HUES6 (cell line): ENCODE measurements around the gene SVOPL.

Source experiments
- H3K27ac ChIP-seq: 2 replicates; pipeline ENCODE4 v1.7.0; 2013; ENCODE audit warnings: low read depth, mild to moderate bottlenecking, low read length, inconsistent platforms
- H3K27me3 ChIP-seq: 2 replicates; pipeline ENCODE4 v1.6.1; 2013; ENCODE audit warnings: low read length; ENCODE audit not compliant: control insufficient read depth, insufficient read depth
- H3K36me3 ChIP-seq: 2 replicates; pipeline ENCODE4 v1.6.1; 2013; ENCODE audit warnings: low read length; ENCODE audit not compliant: control insufficient read depth, insufficient read depth
- H3K4me1 ChIP-seq: 2 replicates; pipeline ENCODE4 v1.6.1; 2013; ENCODE audit warnings: low read length; ENCODE audit not compliant: control insufficient read depth, insufficient read depth
- H3K4me3 ChIP-seq: 2 replicates; pipeline ENCODE4 v1.5.1; 2013; ENCODE audit warnings: low read depth, low read length
- H3K9ac ChIP-seq: one replicate; pipeline ENCODE4 v1.6.1; 2013; ENCODE audit warnings: mild to moderate bottlenecking, low read length
- H3K9me3 ChIP-seq: 2 replicates; pipeline ENCODE4 v1.6.1; 2013; ENCODE audit warnings: low read depth, low read length; ENCODE audit not compliant: control insufficient read depth, insufficient read depth

Gene SVOPL

DNA sequence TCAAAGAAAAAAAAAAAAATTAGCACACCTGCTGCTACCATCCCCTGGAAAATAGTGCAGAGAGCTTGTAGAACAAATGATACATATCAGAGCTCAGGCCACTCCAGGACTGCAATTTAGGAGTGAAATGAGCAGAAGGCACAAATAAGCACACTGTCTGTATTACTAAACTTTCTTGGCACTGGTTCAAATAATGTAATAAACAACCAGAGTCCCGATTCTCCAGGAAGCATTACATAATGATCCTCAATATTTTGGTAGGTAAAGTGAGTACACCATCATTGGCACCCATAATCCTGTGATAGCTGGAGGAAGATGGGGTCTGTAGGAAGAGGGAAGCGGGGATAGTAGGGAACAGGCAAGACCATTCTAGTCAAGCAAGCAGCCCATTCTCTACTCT lies 74.3 kb downstream of the SVOPL start:
- no peak overlapping the region for H3K9ac ChIP-seq
- H3K36me3 ChIP-seq = no peaks in the 10 kb centered on the region
- H3K9me3 ChIP-seq = no peaks in the 10 kb centered on the region
- no peak overlapping the region for H3K27ac ChIP-seq
- peaks cover 6% of the 10 kb centered on the region for H3K4me1 ChIP-seq
- no peaks in the 10 kb centered on the region for H3K27me3 ChIP-seq
- H3K4me3 ChIP-seq = no peak overlapping the region

DNA sequence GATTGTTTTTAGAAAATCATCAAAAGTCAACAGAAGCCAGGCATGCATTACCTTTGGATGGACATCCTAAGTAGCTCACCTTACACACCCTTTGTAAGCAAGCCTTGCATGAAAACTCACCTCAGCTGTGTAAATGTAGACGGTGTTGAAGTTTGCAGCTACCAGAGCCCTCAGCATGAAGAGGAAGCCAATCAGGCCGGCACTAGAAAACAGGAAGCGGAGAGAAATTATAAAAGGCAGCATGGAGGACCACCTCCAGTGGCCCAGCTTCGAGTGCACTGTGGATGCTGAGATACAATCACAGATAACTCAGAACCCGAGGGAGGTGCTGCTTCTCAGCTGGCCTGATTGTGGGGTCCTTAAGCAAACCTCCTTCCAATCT lies 75.3 kb downstream of the SVOPL start:
- peaks cover 6% of the 10 kb centered on the region for H3K4me1 ChIP-seq
- H3K9ac ChIP-seq = no peak overlapping the region
- H3K36me3 ChIP-seq = no peaks in the 10 kb centered on the region
- H3K4me3 ChIP-seq = no peak overlapping the region
- H3K9me3 ChIP-seq = no peaks in the 10 kb centered on the region
- H3K27me3 ChIP-seq = no peaks in the 10 kb centered on the region
- H3K27ac ChIP-seq = no peak overlapping the region

DNA sequence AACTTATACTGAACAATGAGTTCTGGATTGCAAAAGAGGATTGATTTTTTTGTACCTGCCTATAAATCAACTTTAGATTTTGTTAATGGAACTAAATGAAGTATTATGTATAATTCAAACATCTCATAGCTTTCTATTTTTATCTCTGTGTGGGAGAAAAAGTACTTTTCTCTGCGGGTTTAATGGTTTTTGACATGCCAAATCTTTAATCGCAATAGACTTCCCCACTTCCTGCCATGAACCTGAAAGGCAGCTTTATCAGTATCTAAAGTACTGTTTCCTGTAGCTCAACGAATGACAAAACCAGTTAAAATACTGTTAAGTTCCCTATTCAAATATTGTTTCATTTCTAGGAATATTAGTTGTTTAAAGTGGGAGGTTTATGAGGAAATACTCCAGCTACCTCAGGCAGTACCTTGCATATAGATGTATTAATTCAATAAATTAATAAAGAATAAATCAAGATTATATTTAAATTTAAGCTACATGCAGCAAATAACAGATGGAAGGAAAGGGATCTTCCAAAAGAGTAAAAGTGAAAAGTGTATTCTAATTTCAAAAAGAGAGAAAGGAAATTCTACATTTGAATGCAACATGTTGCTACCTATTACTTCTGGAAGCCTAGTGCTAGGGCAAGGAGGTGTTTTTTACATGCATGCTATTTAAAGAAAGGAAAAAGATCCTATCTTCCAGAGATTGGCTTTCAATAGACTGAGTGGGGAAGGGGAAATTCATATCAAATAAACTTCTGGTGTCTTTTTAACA lies 75.9 kb downstream of the SVOPL start:
- H3K9ac ChIP-seq = no peak overlapping the region
- H3K36me3 ChIP-seq = no peaks in the 10 kb centered on the region
- peaks cover 6% of the 10 kb centered on the region for H3K4me1 ChIP-seq
- no peaks in the 10 kb centered on the region for H3K27me3 ChIP-seq
- no peaks in the 10 kb centered on the region for H3K9me3 ChIP-seq
- H3K27ac ChIP-seq = no peak overlapping the region
- H3K4me3 ChIP-seq = no peak overlapping the region

DNA sequence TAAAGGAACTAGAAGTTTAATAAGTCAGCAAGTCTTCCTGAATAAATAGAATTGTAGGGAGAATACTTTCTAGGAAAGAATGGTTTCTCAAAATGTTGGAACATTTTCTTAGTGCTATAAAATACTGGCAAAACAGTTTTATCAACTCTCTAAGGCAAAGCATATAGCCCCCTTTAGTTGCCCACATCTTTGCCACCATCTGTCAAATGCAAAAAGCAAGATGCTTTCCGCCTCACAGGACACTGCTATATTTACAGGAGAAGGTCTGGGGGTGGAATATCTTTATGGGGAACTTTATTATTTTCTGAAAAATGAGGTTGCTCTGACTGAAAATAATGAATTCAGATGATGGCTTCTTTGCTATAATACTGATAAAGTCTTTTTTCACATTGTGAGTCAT lies 78.3 kb downstream of the SVOPL start:
- Histone ChIP-seq H3K9me3 (no peaks in the 10 kb centered on the region), H3K36me3 (no peaks in the 10 kb centered on the region), H3K27me3 (no peaks in the 10 kb centered on the region), H3K9ac (no peak overlapping the region), H3K4me1 (peaks cover 6% of the 10 kb centered on the region), H3K27ac (no peak overlapping the region), H3K4me3 (no peak overlapping the region)

DNA sequence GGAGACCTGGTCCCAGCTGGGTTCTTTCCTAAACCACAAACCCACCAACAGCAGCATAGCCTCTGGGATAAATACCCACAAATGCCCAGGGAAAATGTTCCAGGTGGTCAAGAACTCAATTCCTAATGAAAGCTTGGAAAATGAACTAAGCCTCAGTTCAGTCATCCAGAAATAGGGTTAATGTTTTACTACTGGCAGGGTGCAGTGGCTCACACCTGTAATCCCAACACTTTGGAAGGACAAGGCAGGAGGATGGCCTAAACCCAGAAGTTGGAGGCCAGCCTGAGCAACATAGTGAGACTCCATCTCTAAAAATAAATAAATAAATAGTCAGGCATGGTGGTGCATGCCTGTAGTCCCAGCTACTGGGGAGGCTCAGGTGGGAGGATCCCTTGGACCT lies 82.2 kb downstream of the SVOPL start:
- no peaks in the 10 kb centered on the region for H3K27me3 ChIP-seq

DNA sequence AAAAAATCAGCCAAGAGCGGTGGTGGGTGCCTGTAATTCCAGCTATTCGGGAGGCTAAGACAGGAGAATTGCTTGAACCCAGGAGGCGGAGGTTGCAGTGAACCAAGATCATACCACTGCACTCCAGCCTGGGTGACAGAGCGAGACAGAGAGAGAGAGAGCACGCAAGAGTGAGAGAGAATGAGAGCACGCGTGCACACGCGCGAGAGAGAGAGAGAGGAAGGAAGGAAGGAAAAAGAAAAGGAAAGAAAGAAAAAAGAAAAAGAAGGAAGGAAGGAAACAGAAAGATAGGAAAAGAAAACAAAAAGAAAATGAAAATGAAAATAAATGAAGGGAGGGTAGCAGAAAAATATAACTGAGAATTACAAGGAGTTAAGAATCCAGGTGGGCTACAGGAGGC lies 82.7 kb downstream of the SVOPL start:
- Histone ChIP-seq H3K36me3 (no peaks in the 10 kb centered on the region), H3K27ac (no peak overlapping the region), H3K4me1 (no peaks in the 10 kb centered on the region), H3K9me3 (no peaks in the 10 kb centered on the region), H3K9ac (no peak overlapping the region), H3K27me3 (no peaks in the 10 kb centered on the region), H3K4me3 (no peak overlapping the region)

More for the DNA sequence above, 82.2 kb downstream of the SVOPL start:
- H3K4me1 ChIP-seq = no peaks in the 10 kb centered on the region
- no peak overlapping the region for H3K27ac ChIP-seq
- H3K4me3 ChIP-seq = no peak overlapping the region
- H3K9ac ChIP-seq = no peak overlapping the region
- H3K9me3 ChIP-seq = no peaks in the 10 kb centered on the region
- H3K36me3 ChIP-seq = no peaks in the 10 kb centered on the region

DNA sequence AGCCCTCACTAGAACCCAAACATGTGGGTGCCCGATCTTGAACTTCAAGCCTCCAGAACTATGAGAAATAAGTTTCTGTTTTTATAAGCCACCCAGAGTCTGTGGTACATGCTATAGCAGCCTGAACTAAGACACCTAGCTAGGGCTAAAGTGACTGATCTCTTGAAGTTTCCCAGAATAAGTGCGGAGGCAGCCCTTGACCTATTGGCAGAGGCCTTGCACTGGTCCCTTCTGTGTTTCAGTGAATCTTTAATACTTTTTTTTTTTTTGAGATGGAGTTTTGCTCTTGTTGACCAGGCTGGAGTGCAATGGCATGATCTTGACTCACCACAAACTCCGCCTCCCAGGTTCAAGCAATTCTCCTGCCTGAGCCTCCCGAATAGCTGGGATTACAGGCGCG lies 85.1 kb downstream of the SVOPL start:
- Histone ChIP-seq H3K27ac (no peak overlapping the region), H3K4me1 (no peaks in the 10 kb centered on the region), H3K9ac (no peak overlapping the region), H3K36me3 (no peaks in the 10 kb centered on the region), H3K27me3 (no peaks in the 10 kb centered on the region), H3K4me3 (no peak overlapping the region), H3K9me3 (peaks cover 6% of the 10 kb centered on the region; the same call in 1 of the 2 replicates)

DNA sequence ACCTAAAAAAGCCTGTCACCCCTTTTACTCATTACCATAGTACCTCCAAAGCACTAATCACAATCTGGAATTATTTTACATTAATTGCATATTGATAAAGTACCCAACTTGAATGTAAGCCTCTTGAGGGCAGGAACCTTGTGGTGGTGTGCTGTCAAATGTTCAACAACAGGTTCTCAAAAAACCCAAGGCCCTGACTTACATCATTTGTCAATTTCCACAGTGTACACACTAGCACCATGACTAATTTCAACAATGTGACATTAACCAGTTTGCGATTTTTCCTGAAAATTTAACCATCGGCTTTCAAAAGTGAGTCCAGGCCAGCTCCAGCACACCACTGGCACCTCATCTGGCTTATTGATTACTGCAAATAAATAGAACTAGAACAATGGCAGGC lies 87.5 kb downstream of the SVOPL start:
- Histone ChIP-seq H3K9me3 (peaks cover 13% of the 10 kb centered on the region; the same call in 1 of the 2 replicates), H3K4me3 (no peak overlapping the region), H3K27me3 (no peaks in the 10 kb centered on the region), H3K4me1 (no peaks in the 10 kb centered on the region), H3K9ac (no peak overlapping the region), H3K27ac (no peak overlapping the region), H3K36me3 (no peaks in the 10 kb centered on the region)

DNA sequence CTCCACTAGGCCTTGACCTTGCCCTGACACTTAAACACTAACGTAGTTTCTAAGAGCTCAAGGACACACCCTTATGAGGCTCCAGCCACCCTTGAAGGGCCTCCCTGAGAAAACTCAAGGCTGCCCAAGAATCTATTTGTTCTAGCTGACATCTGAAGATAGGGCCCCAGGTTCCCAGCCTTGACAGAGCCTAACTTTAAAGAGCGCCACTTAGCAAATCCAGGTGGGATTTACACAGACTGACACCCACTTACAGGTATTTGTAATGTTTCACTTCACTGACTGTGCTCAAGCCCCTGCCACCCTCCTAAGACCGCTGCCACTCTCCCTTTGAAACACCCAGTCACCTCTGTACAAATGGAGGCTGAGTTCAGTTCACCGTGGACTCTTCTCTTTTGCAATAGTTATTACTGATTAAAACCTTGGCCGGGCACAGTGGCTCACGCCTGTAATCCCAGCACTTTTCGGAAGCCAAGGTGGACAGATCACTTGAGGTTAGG lies 90.4 kb downstream of the SVOPL start:
- no peak overlapping the region for H3K4me3 ChIP-seq
- H3K4me1 ChIP-seq = no peaks in the 10 kb centered on the region
- H3K36me3 ChIP-seq = no peaks in the 10 kb centered on the region
- H3K27ac ChIP-seq = no peak overlapping the region
- no peaks in the 10 kb centered on the region for H3K27me3 ChIP-seq
- peaks cover 15% of the 10 kb centered on the region for H3K9me3 ChIP-seq
- no peak overlapping the region for H3K9ac ChIP-seq

DNA sequence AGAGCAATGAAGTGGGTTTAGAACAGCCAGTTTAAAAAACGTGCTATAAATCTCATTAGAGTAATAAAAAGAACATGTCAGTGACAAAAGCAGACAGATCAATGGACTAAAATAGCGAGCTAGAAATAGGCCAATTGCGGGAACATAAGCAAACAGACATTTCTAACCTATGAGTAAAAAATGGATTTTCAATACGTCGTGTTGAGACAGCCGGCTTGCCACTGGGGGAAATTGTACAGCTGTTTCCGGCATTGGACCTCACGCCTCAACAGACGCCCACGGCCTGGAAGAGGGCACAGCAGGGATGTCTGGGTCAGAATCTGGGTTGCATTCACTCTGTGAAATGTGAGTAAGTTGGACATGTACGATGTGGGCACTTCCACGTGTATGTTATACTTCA lies 92.9 kb downstream of the SVOPL start:
- Histone ChIP-seq H3K4me1 (no peaks in the 10 kb centered on the region), H3K4me3 (no peak overlapping the region), H3K9ac (no peak overlapping the region), H3K27ac (no peak overlapping the region), H3K9me3 (peaks cover 18% of the 10 kb centered on the region), H3K27me3 (no peaks in the 10 kb centered on the region), H3K36me3 (no peaks in the 10 kb centered on the region)

DNA sequence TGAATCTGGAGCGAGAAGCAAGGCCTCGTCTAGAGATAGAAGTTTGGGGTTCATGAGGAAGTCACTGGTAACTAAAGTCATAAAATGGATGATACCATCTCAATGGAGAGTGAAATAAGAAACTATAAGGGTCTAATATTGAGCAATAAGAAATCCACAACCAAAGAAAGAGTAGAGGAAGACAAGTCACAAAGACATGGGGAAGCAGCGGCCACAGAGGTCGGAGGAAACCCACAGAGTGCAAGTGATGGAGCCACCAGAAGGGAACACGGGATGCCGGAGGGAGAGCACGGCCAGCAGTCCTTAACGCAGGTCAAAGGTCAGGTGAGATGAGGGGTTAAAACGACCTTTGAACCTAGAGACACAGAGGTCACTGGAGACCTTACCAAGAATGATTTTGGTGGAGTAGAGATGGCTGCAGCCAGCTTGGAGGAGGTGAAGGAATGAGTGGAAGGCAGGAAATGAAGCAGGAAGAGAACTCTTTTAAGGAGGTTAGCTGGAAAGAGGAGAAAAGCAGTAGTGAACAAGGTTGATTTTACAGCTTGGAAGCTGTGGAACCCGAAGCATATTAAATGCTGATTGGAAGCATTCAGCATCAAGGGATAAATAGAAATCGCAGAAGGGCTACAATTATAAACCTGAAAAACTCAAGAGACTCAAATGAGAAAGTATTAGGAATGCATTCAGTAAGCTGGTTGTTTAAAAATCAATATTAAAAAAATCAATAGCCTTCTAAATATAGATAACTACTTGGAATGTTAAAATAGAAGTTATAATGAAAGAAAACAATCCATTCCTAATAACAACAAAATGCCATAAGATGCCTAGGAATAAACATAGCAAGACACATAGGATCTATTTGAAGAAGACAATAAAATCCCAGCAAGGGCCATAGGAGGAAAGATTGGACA lies 93.7 kb downstream of the SVOPL start:
- Histone ChIP-seq H3K27me3 (no peaks in the 10 kb centered on the region), H3K9ac (no peak overlapping the region), H3K9me3 (peaks cover 16% of the 10 kb centered on the region), H3K36me3 (no peaks in the 10 kb centered on the region), H3K4me3 (no peak overlapping the region), H3K27ac (no peak overlapping the region), H3K4me1 (no peaks in the 10 kb centered on the region)
